Right cardiac atrium (tissue), 5 donors: ENCODE data around the gene NPAS3. TPM values are rescaled to one million over a fixed set of nuclear protein-coding genes. Genes with fewer than 3 reads are reported as not detected.

Experiments
- ATAC-seq, 2 donors: fragments of 200-7000 bp; cut with Tn5 transposase; one replicate each; pipeline versions ENCODE4 v1.8.0 to v1.9.1; 2020; ENCODE audit warnings: moderate library complexity in 2 of 2, mild to moderate bottlenecking in 1 of 2
- DNase-seq, 3 donors: peaks; one replicate each; pipeline ENCODE4 v3.0.0-alpha.2; 2020
- H3K27ac ChIP-seq: one replicate; pipeline ENCODE4 v1.5.1; 2013; ENCODE audit warnings: mild to moderate bottlenecking, low read length, control low read depth, moderate library complexity
- H3K27me3 ChIP-seq: one replicate; pipeline ENCODE4 v1.6.1; 2013; ENCODE audit not compliant: control insufficient read depth, insufficient read depth
- H3K4me1 ChIP-seq: one replicate; pipeline ENCODE4 v1.6.1; 2013; ENCODE audit warnings: low read length; ENCODE audit not compliant: control insufficient read depth, insufficient read depth
- H3K4me3 ChIP-seq: one replicate; pipeline ENCODE4 v1.5.1; 2013; ENCODE audit warnings: low read length, control low read depth
- H3K9me3 ChIP-seq: one replicate; pipeline ENCODE4 v1.6.1; 2013; ENCODE audit warnings: low read length; ENCODE audit not compliant: control insufficient read depth
- WGBS: extraction: QIAGEN DNeasy Blood & Tissue Kit; methylation state at CpG from one replicate; pipeline ENCODE4 v1.1.7; 2013; 5-methylcytosine and 5-hydroxymethylcytosine counted together
- intact Hi-C, 4 donors: fragments of 100-400 bp; cut with DNase I; formaldehyde crosslinking; loops; one replicate each; pipeline versions ENCODE4 v1.11.0 to v1.14.0; 2022 to 2023
- polyA plus RNA-seq: library from polyadenylated mRNA; stranded (reverse); fragments of 200-250 nt; gene quantifications from one replicate; pipeline ENCODE4 v1.2.3, GENCODE V29; 2013
- total RNA-seq, 4 donors: library from RNA; stranded (reverse); fragmentation: NEBNext Ultra II Directional; extraction: Animal tissue kit (Norgen Biotek cat#: 25700); gene quantifications; one replicate each; pipeline ENCODE4 v1.2.1, GENCODE V29; 2021
- donor health status: healthy with polysubstance abuse.
- donor health status: DM: no; HTN: yes; CAD: no.
- donor health status: DM: no; HTN: no; CAD: no.
- donor health status: DM: no; HTN: yes; CAD: no; lungs with severe emphysema.
- donor health status: DM: yes; HTN: yes; CAD: no.

Gene NPAS3
- total and polyA plus RNA-seq, 5 donors: 0.48 to 5.7 (median 4.0) TPM

DNA sequence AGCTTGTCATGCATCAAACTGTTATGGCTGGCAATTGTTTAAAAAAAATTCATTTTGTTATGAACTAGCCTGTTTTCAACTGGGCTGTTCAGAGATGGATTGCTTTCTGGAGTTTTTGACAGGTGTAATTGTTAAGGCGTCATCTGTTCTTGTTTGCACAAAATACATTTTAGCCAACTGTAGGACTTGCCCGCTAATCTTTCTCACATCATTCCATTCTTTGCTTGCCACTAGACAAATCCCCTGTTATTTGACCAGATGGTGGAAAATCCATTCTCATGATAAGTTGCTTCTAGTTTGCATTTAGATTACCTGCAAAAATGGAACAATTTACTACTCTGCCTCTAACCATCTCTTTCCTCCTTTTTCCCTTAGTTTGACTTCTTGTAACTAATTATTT is 114.3 kb downstream of the NPAS3 start:
- intact Hi-C loops: no loop called here
- H3K27me3 ChIP-seq: no peaks in the 10 kb centered on the region
- DNase-seq: no peak
- H3K4me1 ChIP-seq: no peaks in the 10 kb centered on the region
- H3K9me3 ChIP-seq: no peaks in the 10 kb centered on the region
- ATAC-seq: no peak
- H3K27ac ChIP-seq: no peak overlapping the region
- no peak overlapping the region for H3K4me3 ChIP-seq
- 90% methylated on average over 2 of the region's 2 CpGs for WGBS

DNA sequence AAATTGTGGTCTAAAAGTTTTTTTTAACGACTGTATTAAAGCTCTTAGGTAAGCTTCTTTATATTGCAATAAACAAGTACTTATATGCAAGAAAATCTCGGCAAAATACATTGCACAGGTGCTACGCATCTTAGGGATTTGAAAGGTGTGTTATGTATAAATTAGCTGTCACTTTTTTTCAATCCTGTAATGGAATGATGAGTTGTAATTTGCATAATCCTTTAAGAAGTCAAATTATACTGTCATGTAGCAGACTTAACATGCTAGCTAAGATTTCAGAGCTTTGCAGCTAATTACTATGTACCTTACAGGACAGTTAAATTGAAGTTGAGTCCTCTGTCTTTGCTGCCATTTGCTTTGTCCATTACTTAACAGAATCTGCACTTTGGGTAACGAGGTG is 117.5 kb downstream of the NPAS3 start:
- H3K27me3 ChIP-seq: no peaks in the 10 kb centered on the region
- no peak overlapping the region for H3K4me3 ChIP-seq
- intact Hi-C loops: no loop called here
- DNase-seq (no peak), ATAC-seq (no peak)
- H3K27ac ChIP-seq: no peak overlapping the region
- no peaks in the 10 kb centered on the region for H3K4me1 ChIP-seq
- H3K9me3 ChIP-seq: no peaks in the 10 kb centered on the region
- 88% methylated on average over 4 of the region's 4 CpGs for WGBS

DNA sequence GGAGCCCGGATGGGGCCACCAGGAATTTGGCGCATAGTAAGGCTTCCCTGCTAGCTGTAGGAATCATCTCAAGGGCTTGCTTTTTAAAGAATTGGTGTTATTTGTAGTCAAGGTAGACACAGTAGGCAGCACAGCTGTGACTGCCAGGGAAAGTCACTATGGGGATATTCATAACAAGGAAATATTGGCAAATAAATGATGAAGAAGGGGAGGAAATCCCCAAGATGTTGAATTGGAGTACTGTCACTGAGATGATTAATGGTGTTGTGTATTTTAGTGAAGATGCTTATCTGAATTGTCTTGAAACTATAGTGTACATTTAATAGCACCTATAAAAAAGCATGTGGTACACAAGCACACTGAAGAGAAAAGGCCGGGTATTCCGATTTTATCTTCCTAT is 118.9 kb downstream of the NPAS3 start:
- H3K4me3 ChIP-seq: no peak overlapping the region
- no peak overlapping the region for H3K27ac ChIP-seq
- no peaks in the 10 kb centered on the region for H3K27me3 ChIP-seq
- H3K4me1 ChIP-seq: no peaks in the 10 kb centered on the region
- intact Hi-C loops: no loop called here
- 94% methylated on average over 4 of the region's 4 CpGs for WGBS
- ATAC-seq (no peak), DNase-seq (no peak)
- H3K9me3 ChIP-seq: no peaks in the 10 kb centered on the region

DNA sequence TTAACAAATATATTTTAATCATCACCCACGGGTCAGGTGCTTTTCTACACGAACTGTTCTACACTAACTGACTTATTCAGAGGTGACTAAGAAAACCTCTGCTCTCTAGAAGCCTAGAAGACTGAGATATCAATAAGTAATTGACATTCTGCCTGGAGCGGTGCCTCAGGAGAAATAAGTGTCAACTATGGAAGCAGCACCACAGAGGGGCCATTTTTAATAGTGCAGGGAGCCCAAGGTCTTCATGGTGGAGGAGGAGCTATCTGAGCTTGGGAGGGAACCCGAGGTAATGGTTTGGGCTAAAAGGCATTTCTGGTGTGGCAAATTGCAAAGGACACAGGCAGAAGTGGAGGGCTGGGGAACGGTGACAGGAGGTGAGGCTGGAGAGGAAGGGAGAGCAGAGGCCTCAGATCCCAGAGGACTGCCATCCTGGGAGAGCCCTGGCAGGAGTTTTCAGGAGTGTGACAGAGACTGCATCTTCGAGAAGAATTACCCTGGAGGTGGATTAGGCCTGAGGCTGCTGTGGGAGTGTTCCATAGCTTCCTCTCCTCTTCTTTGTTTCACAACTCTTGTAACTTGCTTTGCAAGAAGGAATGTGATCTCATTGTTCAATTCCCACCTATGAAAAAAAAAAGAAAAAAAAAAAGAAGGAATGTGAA is 123.1 kb downstream of the NPAS3 start:
- H3K27me3 ChIP-seq: no peaks in the 10 kb centered on the region
- no peak overlapping the region for H3K4me3 ChIP-seq
- intact Hi-C loops: no loop called here
- no peak overlapping the region for H3K27ac ChIP-seq
- ATAC-seq (no peak), DNase-seq (no peak)
- no peaks in the 10 kb centered on the region for H3K9me3 ChIP-seq
- no peaks in the 10 kb centered on the region for H3K4me1 ChIP-seq
- 80% methylated on average over 6 of the region's 6 CpGs for WGBS

DNA sequence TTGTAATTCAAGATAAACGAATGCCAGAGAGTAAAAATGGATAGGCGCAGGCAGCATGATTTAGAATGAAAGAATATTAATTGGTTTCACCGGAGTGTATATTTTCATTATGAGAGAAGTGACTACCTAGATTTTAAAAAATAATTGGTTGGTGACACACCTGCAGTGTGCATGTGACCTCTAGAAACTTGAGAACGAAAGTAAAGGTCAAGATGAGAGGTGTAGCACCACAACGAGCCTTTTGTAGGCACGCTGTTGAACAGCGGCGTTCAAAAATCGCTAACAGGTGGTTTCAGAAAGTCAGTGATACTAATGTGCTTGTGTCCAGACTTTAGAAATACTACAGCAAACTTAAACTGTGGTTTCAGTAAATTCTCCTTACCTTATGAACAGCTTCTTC is 123.8 kb downstream of the NPAS3 start:
- intact Hi-C loops: no loop called here

DNA sequence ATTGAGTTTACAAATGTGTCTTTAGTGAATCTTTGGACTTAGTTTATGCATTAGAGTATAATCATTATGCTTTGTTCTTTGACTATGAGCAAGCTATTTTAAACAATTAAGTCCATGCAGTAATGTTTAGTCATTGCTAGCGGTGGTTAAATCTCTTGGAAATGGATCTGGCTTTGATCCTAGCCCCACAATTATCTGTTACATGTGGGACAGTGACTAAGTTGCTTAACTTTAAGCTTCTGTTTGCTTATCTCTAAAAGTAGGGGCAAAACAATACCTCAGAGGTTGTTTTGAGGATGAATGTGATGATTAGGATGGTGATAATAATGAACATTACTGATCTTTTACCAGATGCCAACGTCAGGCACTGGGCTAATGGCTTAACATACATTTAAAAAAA is 124.2 kb downstream of the NPAS3 start:
- no peak overlapping the region for H3K27ac ChIP-seq
- 50% methylated on average over 2 of the region's 2 CpGs for WGBS
- no peaks in the 10 kb centered on the region for H3K9me3 ChIP-seq
- intact Hi-C loops: no loop called here
- H3K4me3 ChIP-seq: no peak overlapping the region
- H3K27me3 ChIP-seq: no peaks in the 10 kb centered on the region
- DNase-seq: no peak
- H3K4me1 ChIP-seq: no peaks in the 10 kb centered on the region
- ATAC-seq: no peak

More for the DNA sequence above, 123.8 kb downstream of the NPAS3 start:
- no peak for ATAC-seq
- H3K9me3 ChIP-seq: no peaks in the 10 kb centered on the region
- H3K27ac ChIP-seq: no peak overlapping the region
- no peaks in the 10 kb centered on the region for H3K27me3 ChIP-seq
- no peak for DNase-seq
- no peak overlapping the region for H3K4me3 ChIP-seq
- WGBS: 74% methylated on average over 9 of the region's 9 CpGs
- H3K4me1 ChIP-seq: no peaks in the 10 kb centered on the region

DNA sequence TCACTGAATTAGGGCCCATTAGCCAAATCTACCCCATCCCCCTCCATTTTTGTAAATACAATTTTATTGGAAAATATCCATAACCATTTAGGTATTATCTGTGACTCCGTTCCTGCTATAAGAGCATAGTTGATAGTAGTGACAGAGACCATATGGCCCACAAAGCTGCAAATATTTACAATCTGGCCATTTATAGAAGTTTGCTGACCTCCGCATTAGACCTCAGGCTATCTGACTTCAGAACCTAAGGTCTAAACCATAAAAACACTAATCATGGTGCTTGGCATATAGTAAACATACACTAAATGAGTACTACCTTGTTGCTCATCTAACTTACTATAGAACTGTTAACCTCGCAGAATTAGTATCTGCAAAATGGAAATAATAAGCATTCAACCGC is 124.8 kb downstream of the NPAS3 start:
- intact Hi-C loops: no loop called here
- Histone ChIP-seq H3K9me3 (no peaks in the 10 kb centered on the region), H3K27me3 (no peaks in the 10 kb centered on the region), H3K4me1 (no peaks in the 10 kb centered on the region), H3K4me3 (no peak overlapping the region), H3K27ac (no peak overlapping the region)
- ATAC-seq (no peak), DNase-seq (no peak)
- 85% methylated on average over 4 of the region's 4 CpGs for WGBS

DNA sequence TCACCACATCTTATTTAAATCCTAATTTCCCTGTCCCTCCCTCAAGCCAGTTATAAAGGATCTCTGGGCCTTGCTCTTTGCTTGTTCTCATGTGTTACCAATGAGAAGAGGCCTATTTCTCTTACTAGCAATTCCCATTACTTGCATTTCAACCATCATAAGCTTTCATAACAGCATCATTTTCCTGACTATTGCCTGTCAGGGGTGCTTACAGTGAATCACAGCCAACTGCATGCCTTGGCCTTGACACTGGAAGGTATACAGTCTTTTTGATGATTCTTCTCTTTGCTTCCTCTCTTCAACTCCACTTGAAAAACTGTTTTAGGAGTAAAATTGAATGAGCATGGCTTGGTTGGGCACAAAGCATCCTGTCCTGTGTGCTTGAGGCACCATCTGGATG is 127.0 kb downstream of the NPAS3 start:
- DNase-seq (no peak), ATAC-seq (no peak)
- no peaks in the 10 kb centered on the region for H3K9me3 ChIP-seq
- intact Hi-C loops: no loop called here
- no peaks in the 10 kb centered on the region for H3K27me3 ChIP-seq
- no peak overlapping the region for H3K27ac ChIP-seq
- H3K4me1 ChIP-seq: no peaks in the 10 kb centered on the region
- no peak overlapping the region for H3K4me3 ChIP-seq

DNA sequence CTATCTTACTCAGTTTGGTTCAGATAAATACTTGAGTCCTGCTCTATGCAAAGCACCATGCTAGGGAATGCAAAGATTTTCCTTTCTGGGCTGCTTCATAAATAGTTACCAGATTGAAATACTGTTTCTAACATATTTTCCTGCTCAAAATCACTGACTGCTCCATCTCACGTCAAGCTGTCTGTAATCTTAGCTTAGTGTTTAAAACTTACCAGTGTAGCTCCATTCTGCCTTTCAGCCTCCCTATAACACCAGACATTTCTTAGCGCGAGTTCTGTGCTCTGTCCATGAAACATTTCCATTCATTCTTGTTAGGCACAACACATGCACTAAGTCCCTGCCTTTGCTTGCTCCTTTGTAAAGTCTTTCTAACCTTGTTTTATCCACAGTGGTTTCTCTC is 129.4 kb downstream of the NPAS3 start:
- no peak for ATAC-seq
- intact Hi-C loops: no loop called here
- Histone ChIP-seq H3K4me1 (no peaks in the 10 kb centered on the region), H3K27ac (no peak overlapping the region), H3K9me3 (no peaks in the 10 kb centered on the region), H3K27me3 (no peaks in the 10 kb centered on the region), H3K4me3 (no peak overlapping the region)
- 90% methylated on average over 3 of the region's 3 CpGs for WGBS
- no peak for DNase-seq

DNA sequence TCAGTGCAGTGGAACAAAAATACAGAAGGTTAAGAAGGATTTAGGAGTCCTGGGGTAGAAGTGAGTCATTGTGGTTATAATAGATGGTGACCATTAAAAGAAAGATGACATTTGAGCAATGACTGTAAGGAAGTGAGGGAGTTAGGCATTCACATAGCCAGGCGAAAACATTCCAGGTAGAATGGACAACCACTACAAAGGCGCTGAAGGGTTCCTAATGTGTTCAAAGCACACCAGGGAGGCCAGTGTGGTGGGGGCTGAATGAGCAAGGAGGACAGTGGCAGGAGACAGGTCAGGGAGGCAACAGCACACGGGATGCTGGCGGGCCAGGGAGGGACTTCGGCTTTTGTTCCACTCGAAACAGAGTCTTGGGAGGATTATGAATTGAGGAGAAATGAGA is 129.9 kb downstream of the NPAS3 start:
- H3K4me3 ChIP-seq: no peak overlapping the region
- H3K4me1 ChIP-seq: no peaks in the 10 kb centered on the region
- intact Hi-C loops: no loop called here
- 91% methylated on average over 6 of the region's 6 CpGs for WGBS
- H3K27me3 ChIP-seq: no peaks in the 10 kb centered on the region
- H3K27ac ChIP-seq: no peak overlapping the region
- H3K9me3 ChIP-seq: no peaks in the 10 kb centered on the region
- no peak for ATAC-seq
- DNase-seq: no peak

DNA sequence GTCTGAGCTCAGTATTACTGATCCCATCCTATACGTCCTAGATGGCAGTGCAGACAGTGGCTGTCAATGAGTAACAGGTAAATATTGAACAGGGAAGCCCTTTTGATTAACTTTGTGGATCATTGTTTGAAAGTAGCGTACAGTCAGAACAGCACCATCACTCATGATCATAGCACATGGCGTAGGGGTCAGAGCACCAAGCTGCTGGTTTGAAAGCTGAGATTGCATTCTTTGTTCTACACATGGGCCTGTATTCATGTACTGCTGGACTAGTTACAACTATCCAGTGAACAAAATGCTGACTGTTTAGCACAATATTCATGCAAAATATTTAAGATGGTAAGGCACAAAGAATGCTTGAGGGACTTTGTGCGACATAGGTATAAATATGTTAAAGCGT is 131.8 kb downstream of the NPAS3 start:
- 91% methylated on average over 5 of the region's 5 CpGs for WGBS
- intact Hi-C loops: no loop called here
- no peak overlapping the region for H3K27ac ChIP-seq
- H3K4me1 ChIP-seq: no peaks in the 10 kb centered on the region
- H3K4me3 ChIP-seq: no peak overlapping the region
- no peak for ATAC-seq
- DNase-seq: no peak
- no peaks in the 10 kb centered on the region for H3K9me3 ChIP-seq
- H3K27me3 ChIP-seq: no peaks in the 10 kb centered on the region

DNA sequence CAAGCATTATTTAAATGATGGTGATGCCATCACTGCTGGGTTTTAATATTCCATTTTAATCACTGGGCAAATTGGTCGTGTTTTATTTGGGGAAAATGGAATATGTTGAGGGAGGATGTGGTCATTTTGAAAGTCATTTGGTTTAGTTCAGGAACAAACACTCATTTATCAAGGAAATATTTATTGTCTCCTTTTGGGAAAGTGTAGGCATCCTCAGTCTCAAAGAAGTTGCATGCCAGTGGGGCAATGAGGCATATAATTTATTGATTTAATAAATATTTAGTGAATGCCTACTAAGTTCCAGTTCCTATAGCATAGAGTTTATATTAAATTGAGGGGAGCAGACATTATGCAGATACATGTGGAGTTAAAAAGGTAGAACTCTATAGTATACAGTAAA is 134.3 kb downstream of the NPAS3 start:
- ATAC-seq (no peak), DNase-seq (no peak)
- intact Hi-C loops: no loop called here
- Histone ChIP-seq H3K27me3 (no peaks in the 10 kb centered on the region), H3K4me3 (no peak overlapping the region), H3K4me1 (no peaks in the 10 kb centered on the region), H3K27ac (no peak overlapping the region), H3K9me3 (no peaks in the 10 kb centered on the region)
- WGBS: 68% methylated on average over 1 of the region's 1 CpG
